ENCODE data around the gene PRMT3.

- TF ChIP-seq POLR2A (IDR thresholded peaks at IDR 0.05; ENCODE audit: low read depth, low read length), result no peak
- TF ChIP-seq TAF1 (IDR thresholded peaks at IDR 0.05; ENCODE audit: borderline replicate concordance, low read depth, low read length), result no peak
Measured at GRCh38 chr11:20388096-20389055, 860 bp downstream of the PRMT3 start.

Data from GM12892 (cell line).